ENCODE results near the gene ADRM1. TPM values are rescaled to one million over a fixed set of nuclear protein-coding genes. Genes with fewer than 3 reads are reported as not detected.

ADRM1 gene
- polyA plus RNA-seq, 2 of the 4 experiments (the other 2 are of a cell fraction), result 87.9 to 130 TPM

DNA sequence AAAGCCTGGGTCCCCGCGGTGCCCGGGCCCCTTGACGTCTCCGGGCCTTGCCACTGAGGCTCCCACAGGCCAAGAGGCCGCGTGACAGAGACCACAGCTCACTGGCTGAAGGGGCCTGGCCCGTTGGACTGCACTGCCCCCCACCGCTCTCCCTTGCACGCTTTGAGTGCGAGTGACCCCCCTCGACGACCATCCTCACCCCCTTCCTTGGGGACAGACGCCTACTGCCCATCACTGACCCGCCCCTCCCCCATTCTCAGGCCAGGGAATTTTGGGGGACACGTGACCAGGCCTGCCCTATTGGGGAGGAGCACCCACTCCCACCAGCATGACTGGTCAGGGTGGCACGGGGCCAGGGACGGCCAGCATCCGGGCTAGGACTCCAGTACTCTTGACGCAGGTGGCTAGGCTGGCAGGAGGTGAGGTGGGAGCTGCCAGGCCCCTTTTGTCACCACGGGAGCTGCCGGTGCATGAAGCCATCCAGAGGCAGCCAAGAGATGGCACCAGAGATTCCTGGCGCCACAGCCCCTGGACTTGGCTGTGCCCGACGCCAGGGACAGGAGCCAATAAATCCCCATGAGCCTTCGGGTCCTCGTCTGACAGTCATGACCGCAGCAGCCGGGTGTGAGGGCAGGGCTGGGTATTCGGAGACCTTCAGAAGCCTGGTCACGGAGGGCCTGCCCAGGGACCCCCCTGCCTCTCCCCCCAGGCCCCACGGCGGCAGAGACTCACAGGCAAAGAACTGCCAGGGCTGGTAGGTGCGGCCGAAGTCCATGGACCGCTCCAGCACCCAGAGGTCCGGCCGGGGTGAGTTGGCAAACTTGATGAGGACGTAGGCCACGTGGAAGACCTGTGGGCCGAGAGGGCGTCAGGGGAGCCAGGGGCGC lies 49.8 kb downstream of the ADRM1 start (continued):
- TF ChIP-seq, protein P1, sequence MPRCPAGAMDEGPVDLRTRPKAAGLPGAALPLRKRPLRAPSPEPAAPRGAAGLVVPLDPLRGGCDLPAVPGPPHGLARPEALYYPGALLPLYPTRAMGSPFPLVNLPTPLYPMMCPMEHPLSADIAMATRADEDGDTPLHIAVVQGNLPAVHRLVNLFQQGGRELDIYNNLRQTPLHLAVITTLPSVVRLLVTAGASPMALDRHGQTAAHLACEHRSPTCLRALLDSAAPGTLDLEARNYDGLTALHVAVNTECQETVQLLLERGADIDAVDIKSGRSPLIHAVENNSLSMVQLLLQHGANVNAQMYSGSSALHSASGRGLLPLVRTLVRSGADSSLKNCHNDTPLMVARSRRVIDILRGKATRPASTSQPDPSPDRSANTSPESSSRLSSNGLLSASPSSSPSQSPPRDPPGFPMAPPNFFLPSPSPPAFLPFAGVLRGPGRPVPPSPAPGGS (IDR thresholded peaks at IDR 0.05), result no peak
- 0 out of 5 replicates have a peak, but pooled peaks of 1 of the 2 experiments have one; percentile 18 for TF ChIP-seq EP300 (IDR thresholded peaks at IDR 0.05)
- TF ChIP-seq JUNB (IDR thresholded peaks at IDR 0.05), result no peak
- TF ChIP-seq, protein P2, sequence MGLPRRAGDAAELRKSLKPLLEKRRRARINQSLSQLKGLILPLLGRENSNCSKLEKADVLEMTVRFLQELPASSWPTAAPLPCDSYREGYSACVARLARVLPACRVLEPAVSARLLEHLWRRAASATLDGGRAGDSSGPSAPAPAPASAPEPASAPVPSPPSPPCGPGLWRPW (IDR thresholded peaks at IDR 0.05), result no peak
- TF ChIP-seq, protein P3, sequence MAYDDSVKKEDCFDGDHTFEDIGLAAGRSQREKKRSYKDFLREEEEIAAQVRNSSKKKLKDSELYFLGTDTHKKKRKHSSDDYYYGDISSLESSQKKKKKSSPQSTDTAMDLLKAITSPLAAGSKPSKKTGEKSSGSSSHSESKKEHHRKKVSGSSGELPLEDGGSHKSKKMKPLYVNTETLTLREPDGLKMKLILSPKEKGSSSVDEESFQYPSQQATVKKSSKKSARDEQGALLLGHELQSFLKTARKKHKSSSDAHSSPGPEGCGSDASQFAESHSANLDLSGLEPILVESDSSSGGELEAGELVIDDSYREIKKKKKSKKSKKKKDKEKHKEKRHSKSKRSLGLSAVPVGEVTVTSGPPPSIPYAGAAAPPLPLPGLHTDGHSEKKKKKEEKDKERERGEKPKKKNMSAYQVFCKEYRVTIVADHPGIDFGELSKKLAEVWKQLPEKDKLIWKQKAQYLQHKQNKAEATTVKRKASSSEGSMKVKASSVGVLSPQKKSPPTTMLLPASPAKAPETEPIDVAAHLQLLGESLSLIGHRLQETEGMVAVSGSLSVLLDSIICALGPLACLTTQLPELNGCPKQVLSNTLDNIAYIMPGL (CRISPR knock-in tag; IDR thresholded peaks at IDR 0.05; ENCODE audit: borderline replicate concordance), result no peak
- TF ChIP-seq FOSL2 (IDR thresholded peaks at IDR 0.05), result no peak
- TF ChIP-seq FOSL2 (CRISPR knock-in tag; IDR thresholded peaks at IDR 0.05), result 0 out of 2 replicates have a peak, but pooled peaks have one; percentile 3
- TF ChIP-seq JUN (IDR thresholded peaks at IDR 0.05), result peak in 1 of 2 experiments; percentile 46; a peak in 2 of 5 replicates
- no peak for TF ChIP-seq CEBPB (IDR thresholded peaks at IDR 0.05)
- no peak for TF ChIP-seq CBX8 (IDR thresholded peaks at IDR 0.05)
- 0 out of 2 replicates have a peak, but pooled peaks have one; percentile 23 for TF ChIP-seq HOXA7 (CRISPR knock-in tag; IDR thresholded peaks at IDR 0.05)
- no peak for TF ChIP-seq FOSB (CRISPR knock-in tag; IDR thresholded peaks at IDR 0.05)
- TF ChIP-seq POLR2AphosphoS2 (conservative IDR thresholded peaks at IDR 0.05; ENCODE audit: low read length), result no peak
- TF ChIP-seq, protein P4, sequence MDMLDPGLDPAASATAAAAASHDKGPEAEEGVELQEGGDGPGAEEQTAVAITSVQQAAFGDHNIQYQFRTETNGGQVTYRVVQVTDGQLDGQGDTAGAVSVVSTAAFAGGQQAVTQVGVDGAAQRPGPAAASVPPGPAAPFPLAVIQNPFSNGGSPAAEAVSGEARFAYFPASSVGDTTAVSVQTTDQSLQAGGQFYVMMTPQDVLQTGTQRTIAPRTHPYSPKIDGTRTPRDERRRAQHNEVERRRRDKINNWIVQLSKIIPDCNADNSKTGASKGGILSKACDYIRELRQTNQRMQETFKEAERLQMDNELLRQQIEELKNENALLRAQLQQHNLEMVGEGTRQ (IDR thresholded peaks at IDR 0.05), result peak; percentile 90
- TF ChIP-seq RAD21 (conservative IDR thresholded peaks at IDR 0.05 in 1 of 2, IDR thresholded peaks at IDR 0.05 in 1 of 2), result peak; percentile 60 to 62
- TF ChIP-seq GATA3 (IDR thresholded peaks at IDR 0.05; ENCODE audit: borderline replicate concordance), result peak; percentile 35; the same call in 1 of the 2 replicates
- TF ChIP-seq KDM1A (IDR thresholded peaks at IDR 0.05; ENCODE audit: low read depth), result no peak
- TF ChIP-seq NR3C1 (IDR thresholded peaks at IDR 0.05), result no peak
- no peak for TF ChIP-seq KDM5A (IDR thresholded peaks at IDR 0.05)
- no peak for TF ChIP-seq ZC3H11A (IDR thresholded peaks at IDR 0.05)
- peak; percentile 82 for TF ChIP-seq HOXB13 (CRISPR knock-in tag; IDR thresholded peaks at IDR 0.05; ENCODE audit: low read depth)
- TF ChIP-seq FOXS1 (CRISPR knock-in tag; IDR thresholded peaks at IDR 0.05), result peak; percentile 62; the same call in 1 of the 2 replicates
- TF ChIP-seq MAZ (IDR thresholded peaks at IDR 0.05; ENCODE audit: borderline replicate concordance, low read depth, low read length), result no peak
- peak; percentile 82 for TF ChIP-seq HOXB5 (CRISPR knock-in tag; IDR thresholded peaks at IDR 0.05)
- TF ChIP-seq RNF2 (IDR thresholded peaks at IDR 0.05; ENCODE audit: borderline replicate concordance, low read depth), result no peak
- no peak for TF ChIP-seq EHMT2 (IDR thresholded peaks at IDR 0.05; ENCODE audit: low read depth)
